ENCODE data around the gene YPEL1. TPM values are rescaled to one million over a fixed set of nuclear protein-coding genes. Genes with fewer than 3 reads are reported as not detected.

The YPEL1 gene
- total and polyA plus RNA-seq, 2 of the 13 experiments (the other 11 are each of a cell fraction or from before 2014, with no cell fraction given) = 0.33 to 2.5 TPM

DNA sequence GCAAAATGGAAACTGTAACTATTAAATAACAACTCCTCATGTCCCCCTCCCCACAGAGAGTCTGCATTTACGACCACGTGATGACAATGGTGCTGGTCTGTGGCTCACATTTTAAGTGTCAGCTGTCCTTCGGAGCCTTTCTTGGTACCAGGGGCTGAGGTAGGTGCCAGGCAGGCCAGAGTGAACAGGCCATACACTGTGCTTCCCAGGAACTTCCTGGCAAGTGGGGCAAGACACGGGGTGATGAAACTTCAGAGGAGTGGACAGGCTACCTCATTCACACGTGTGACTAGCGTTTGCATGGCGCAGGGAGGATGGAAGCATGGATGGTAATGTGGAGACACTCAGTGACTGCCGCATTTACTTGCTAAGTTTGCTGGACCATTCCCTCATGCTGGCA lies 10.4 kb upstream of the YPEL1 start:
- Histone ChIP-seq H3K9me3 (ENCODE audit: low read length) (no peaks in the 10 kb centered on the region), H3K4me3 (replicated peaks in 1 of 3; ENCODE audit: insufficient read depth in 1 of 3, low read depth in 2 of 3, low read length in 3 of 3) (no peak overlapping the region), H2AFZ (ENCODE audit: low read length) (no peak overlapping the region), H3K27ac (ENCODE audit: extremely low read length, insufficient read depth, low read length) (no peak overlapping the region), H3K27me3 (ENCODE audit: control insufficient read depth in 1 of 2, insufficient read depth in 2 of 2, low read length in 2 of 2) (peaks cover 1 to 18% of the 10 kb centered on the region in 2 experiments; a peak in 3 of 5 replicates), H3K9ac (ENCODE audit: insufficient read depth, low read depth, low read length) (no peak overlapping the region), H3K4me2 (ENCODE audit: low read depth, low read length) (no peak overlapping the region), H3K4me1 (ENCODE audit: insufficient read depth, low read length) (no peaks in the 10 kb centered on the region; the same call in 1 of the 2 replicates), H3K36me3 (replicated peaks in 1 of 2; ENCODE audit: control insufficient read depth in 1 of 2, insufficient read depth in 2 of 2, low read length in 2 of 2) (no peaks in the 10 kb centered on the region), H4K20me1 (ENCODE audit: insufficient read depth, low read length) (0 out of 2 replicates have a peak, but pooled peaks cover 3% of the 10 kb centered on the region), H3K79me2 (ENCODE audit: insufficient read depth, low read length) (no peaks in the 10 kb centered on the region)
- no TSS peak for BruUV-seq (replicated peaks)
- in situ Hi-C loops (cut with HindIII; ENCODE audit: extremely low pct_ligation_motif_present, low pct_unique_long_range_greater_than_20kb) = no loop called here
- ChIA-PET CTCF (ENCODE audit: low intra/inter-chr PET ratio, low total read pairs) (no interaction called here), POLR2A (no interaction called here)
- no peak for DNase-seq (ENCODE audit: low spot score)
- no peak for ATAC-seq
- WGBS (ENCODE audit: low lambda C conversion rate) = 32% methylated on average over 8 of the region's 8 CpGs
- intact Hi-C loops (cut with micrococcal nuclease; ENCODE audit: unreplicated experiment) = no loop called here
- no peak for FAIRE-seq
- TF ChIP-seq, protein P1, sequence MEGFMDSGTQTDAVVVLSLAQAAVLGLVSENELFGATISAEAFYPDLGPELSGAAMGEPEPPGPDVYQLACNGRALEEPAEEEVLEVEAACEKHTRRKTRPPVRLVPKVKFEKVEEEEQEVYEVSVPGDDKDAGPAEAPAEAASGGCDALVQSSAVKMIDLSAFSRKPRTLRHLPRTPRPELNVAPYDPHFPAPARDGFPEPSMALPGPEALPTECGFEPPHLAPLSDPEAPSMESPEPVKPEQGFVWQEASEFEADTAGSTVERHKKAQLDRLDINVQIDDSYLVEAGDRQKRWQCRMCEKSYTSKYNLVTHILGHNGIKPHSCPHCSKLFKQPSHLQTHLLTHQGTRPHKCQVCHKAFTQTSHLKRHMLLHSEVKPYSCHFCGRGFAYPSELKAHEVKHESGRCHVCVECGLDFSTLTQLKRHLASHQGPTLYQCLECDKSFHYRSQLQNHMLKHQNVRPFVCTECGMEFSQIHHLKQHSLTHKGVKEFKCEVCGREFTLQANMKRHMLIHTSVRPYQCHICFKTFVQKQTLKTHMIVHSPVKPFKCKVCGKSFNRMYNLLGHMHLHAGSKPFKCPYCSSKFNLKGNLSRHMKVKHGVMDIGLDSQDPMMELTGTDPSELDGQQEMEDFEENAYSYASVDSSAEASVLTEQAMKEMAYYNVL (CRISPR knock-in tag; IDR thresholded peaks at IDR 0.05; ENCODE audit: borderline replicate concordance) = no peak
- no peak for TF ChIP-seq KDM1A (CRISPR knock-in tag; IDR thresholded peaks at IDR 0.05)
- no peak for TF ChIP-seq ZSCAN25 (CRISPR knock-in tag; IDR thresholded peaks at IDR 0.05)
- no peak for TF ChIP-seq NCOA1 (CRISPR knock-in tag; IDR thresholded peaks at IDR 0.05)
- TF ChIP-seq, protein P2, sequence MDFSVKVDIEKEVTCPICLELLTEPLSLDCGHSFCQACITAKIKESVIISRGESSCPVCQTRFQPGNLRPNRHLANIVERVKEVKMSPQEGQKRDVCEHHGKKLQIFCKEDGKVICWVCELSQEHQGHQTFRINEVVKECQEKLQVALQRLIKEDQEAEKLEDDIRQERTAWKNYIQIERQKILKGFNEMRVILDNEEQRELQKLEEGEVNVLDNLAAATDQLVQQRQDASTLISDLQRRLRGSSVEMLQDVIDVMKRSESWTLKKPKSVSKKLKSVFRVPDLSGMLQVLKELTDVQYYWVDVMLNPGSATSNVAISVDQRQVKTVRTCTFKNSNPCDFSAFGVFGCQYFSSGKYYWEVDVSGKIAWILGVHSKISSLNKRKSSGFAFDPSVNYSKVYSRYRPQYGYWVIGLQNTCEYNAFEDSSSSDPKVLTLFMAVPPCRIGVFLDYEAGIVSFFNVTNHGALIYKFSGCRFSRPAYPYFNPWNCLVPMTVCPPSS (IDR thresholded peaks at IDR 0.05) = no peak
- no peak for TF ChIP-seq MEIS2 (CRISPR knock-in tag; IDR thresholded peaks at IDR 0.05)
- no peak for TF ChIP-seq RFX3 (CRISPR knock-in tag; IDR thresholded peaks at IDR 0.05)
- no peak for TF ChIP-seq SRSF4 (IDR thresholded peaks at IDR 0.05; ENCODE audit: low read depth, low read length, poor library complexity, severe bottlenecking)
- TF ChIP-seq HCFC1 (IDR thresholded peaks at IDR 0.05; ENCODE audit: low read depth, low read length) = no peak
- TF ChIP-seq, protein P3, sequence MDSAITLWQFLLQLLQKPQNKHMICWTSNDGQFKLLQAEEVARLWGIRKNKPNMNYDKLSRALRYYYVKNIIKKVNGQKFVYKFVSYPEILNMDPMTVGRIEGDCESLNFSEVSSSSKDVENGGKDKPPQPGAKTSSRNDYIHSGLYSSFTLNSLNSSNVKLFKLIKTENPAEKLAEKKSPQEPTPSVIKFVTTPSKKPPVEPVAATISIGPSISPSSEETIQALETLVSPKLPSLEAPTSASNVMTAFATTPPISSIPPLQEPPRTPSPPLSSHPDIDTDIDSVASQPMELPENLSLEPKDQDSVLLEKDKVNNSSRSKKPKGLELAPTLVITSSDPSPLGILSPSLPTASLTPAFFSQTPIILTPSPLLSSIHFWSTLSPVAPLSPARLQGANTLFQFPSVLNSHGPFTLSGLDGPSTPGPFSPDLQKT (CRISPR knock-in tag; IDR thresholded peaks at IDR 0.05; ENCODE audit: borderline replicate concordance) = no peak
- TF ChIP-seq ARHGAP35 (CRISPR knock-in tag; IDR thresholded peaks at IDR 0.05; ENCODE audit: borderline replicate concordance) = no peak
- no peak for TF ChIP-seq TARDBP (CRISPR knock-in tag; IDR thresholded peaks at IDR 0.05)
- TF ChIP-seq ZNF350 (CRISPR knock-in tag; IDR thresholded peaks at IDR 0.05; ENCODE audit: borderline replicate concordance, low read depth) = no peak
- TF ChIP-seq HOXA7 (CRISPR knock-in tag; IDR thresholded peaks at IDR 0.05) = no peak
- TF ChIP-seq, protein P4, sequence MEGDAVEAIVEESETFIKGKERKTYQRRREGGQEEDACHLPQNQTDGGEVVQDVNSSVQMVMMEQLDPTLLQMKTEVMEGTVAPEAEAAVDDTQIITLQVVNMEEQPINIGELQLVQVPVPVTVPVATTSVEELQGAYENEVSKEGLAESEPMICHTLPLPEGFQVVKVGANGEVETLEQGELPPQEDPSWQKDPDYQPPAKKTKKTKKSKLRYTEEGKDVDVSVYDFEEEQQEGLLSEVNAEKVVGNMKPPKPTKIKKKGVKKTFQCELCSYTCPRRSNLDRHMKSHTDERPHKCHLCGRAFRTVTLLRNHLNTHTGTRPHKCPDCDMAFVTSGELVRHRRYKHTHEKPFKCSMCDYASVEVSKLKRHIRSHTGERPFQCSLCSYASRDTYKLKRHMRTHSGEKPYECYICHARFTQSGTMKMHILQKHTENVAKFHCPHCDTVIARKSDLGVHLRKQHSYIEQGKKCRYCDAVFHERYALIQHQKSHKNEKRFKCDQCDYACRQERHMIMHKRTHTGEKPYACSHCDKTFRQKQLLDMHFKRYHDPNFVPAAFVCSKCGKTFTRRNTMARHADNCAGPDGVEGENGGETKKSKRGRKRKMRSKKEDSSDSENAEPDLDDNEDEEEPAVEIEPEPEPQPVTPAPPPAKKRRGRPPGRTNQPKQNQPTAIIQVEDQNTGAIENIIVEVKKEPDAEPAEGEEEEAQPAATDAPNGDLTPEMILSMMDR (CRISPR knock-in tag; IDR thresholded peaks at IDR 0.05) = no peak

Data from HepG2 (cell line).